LHCN-M2 (cell line): Measurements from ENCODE around the gene TACC2. TPM values are rescaled to one million over a fixed set of nuclear protein-coding genes. Genes with fewer than 3 reads are reported as not detected.

Experiments used
- DNase-seq: peaks from one replicate; pipeline ENCODE4 v3.0.0-alpha.2; 2012; ENCODE audit warnings: low read depth
- total RNA-seq: library from RNA; depleted of rRNA; stranded (reverse); fragments of >200 nt; gene quantifications from 2 replicates; pipeline ENCODE4 v1.2.3, GENCODE V29; 2014

TACC2 gene
- total RNA-seq, 1 experiment from 2014 or later: 11.3 TPM

GRCh38 chr10:122143238-122143841 is 154.4 kb downstream of the TACC2 start:
- no peak for DNase-seq

- DNase-seq: no peak
Observed at GRCh38 chr10:122144199-122144598, 155.2 kb downstream of the TACC2 start.

GRCh38 chr10:122145113-122145512 is 156.2 kb downstream of the TACC2 start:
- no peak for DNase-seq

- peak; percentile 34 for DNase-seq
Observed at GRCh38 chr10:122147663-122148062, 158.7 kb downstream of the TACC2 start.

GRCh38 chr10:122148876-122149560 is 160.1 kb downstream of the TACC2 start:
- DNase-seq: peak; percentile 78

DNA sequence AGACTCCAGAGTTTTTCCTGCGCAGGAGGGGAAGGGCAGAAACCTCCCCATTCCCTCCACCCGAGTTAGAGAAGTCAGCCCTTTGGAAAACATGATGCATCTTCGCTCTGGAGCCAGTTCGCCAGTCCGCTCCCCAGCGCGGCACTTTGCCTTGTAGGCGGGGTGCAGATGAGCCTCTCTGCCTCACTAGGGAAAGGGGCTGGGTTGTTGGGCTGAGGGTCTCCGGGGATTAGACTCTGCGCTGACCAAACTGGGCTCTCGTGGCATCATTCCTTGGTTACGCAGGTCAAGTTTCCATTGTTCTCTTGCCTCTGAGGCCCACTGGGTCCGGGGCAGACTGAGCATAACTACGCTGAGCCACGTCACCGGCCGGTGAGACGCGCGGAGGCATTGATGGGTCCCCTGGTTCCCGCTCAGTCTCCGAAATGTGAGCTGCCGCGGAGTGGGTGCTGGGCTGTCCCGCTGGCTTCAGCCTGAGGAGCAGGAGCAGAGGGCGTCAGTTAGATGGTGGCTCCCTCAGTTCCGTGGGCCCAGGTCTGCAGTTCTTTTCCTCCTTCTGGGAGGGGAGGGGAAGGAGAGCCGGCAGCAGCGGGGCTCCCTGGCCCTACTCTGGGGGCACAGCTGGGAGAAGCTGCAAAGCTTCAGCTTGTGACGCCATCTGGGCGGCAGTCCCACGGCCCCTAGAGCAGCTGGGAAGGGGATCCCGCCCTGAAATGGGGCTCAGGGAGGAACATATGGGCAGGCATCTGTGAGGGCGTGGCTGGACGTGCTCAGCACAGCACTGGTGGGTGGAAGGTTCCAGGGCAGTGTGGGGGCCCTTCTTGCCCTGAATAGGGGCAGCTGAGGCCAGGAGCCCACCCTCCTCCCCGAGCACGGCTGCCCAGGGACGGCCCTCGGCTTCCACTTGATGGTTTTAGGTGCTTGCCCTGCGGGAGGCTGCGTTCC is 160.9 kb downstream of the TACC2 start:
- peak; percentile 52 for DNase-seq

GRCh38 chr10:122151121-122151694 is 162.2 kb downstream of the TACC2 start:
- no peak for DNase-seq

DNA sequence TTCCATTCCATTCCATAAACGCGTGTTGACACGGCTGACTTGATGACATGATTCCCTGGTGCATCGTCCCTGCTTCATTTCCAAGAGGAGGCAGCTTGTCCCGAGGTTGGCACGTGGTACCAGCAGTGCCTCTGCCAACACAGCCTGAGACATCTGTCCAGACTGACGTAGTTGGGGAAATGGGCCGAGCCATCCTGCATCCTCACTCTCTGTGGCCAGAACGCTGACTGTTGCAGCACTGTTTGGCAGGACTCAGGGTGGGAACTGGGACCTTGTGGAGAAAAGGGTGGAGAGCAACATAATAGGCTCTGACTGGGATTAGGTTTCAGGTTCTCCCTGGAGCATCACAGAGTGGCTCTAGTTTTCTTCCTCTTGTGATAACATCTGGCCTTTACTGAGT is 163.6 kb downstream of the TACC2 start:
- peak; percentile 96 for DNase-seq

- no peak for DNase-seq
Observed at GRCh38 chr10:122154031-122154544, 165.1 kb downstream of the TACC2 start.

- no peak for DNase-seq
Observed at GRCh38 chr10:122154545-122155366, 165.8 kb downstream of the TACC2 start.

DNA sequence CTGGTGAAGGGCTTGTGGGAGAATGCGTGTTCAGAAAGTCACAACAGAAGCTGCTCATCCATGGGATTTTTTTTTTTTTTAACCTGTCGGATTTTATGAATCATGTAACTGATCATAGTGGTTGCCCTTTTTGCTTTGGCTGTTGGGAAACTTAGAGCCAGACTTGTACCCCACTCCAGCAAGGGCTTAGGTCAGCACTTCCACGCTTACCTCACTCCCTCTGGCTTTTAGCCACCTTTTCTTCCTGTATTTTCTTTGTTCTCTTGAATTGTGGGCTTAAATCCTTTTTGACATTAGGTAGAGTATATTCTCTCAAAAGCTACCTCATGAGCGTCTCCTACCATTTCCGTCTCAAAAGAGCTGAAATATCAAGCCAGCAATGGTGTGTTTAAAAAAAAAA is 168.5 kb downstream of the TACC2 start:
- DNase-seq: no peak

DNA sequence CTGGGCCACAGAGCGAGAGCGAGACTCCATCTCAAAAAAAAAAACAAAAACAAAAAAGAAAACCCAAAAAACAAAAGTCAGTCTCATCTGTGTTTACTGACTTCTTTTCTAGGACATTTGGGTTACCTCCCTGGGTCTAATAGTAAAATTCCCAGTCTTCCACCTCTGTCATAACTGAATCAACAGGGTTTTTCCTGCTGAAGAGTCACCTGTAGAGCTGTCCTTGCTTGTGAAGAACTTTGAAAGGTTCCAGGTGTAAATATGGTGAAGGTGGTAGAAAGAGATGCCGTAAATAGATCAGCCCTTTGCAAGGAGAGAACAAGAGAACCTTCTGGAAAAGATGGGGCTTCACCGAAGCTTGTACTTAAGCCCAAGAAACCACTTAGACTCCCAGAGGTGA is 169.4 kb downstream of the TACC2 start:
- DNase-seq: no peak

DNA sequence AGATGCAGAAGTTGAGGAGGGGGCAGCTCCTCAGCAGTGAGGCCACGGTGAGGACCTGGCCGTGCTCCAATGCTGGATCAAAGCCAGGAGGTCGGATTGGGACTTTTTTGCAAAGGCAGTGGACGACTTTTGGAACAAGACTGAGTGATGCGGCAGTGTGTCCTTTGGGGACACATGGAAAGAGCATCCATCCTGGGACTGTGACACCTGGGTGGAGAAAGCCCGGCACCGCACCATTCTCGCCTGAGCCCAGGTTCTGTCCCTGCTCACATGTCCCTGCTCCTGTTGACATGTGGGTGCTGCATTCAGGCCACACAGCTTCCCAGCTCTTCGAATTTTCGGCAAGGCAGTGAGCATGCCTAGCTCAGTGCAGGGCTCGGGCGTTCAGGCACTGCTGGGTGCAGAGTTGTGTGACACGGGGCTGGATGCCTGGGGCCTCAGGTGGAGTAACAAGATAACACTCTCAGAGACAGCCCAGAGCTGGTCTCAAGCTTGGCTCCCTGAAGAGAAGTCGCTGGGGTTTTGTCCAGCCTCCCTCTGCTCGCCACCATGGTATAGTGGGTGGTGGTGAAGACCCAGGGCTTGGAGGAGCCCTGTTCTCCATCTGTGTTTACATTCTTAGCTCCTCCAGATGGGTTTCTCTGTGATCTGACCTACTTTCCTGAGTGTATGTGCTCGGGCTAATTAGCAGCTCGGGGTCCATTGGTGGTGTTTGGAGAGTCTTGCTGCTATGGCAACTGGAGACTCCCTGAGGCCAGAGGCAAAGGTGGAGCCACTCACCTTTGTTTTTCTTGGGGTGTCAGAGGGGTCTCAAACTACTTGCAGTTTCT is 170.4 kb downstream of the TACC2 start:
- DNase-seq: no peak

DNA sequence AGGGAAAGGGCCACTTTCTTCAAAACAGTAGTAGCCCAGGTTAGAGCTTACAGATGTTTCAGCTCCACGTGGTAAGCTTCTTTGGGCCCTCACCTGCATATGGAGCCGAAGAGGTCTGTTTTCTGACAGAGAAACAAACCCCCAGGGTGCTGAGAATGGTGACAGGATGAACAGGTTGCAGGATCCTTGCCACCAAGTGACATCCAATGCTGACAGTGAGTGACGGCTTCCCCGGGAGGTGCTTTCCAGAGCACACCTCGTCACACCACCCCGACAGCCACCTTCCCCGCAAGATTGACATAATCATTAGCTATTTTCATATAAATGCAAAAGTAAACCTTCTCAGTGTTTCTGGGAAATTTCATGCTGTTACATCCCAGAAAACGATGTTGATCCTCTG is 172.8 kb downstream of the TACC2 start:
- no peak for DNase-seq

DNA sequence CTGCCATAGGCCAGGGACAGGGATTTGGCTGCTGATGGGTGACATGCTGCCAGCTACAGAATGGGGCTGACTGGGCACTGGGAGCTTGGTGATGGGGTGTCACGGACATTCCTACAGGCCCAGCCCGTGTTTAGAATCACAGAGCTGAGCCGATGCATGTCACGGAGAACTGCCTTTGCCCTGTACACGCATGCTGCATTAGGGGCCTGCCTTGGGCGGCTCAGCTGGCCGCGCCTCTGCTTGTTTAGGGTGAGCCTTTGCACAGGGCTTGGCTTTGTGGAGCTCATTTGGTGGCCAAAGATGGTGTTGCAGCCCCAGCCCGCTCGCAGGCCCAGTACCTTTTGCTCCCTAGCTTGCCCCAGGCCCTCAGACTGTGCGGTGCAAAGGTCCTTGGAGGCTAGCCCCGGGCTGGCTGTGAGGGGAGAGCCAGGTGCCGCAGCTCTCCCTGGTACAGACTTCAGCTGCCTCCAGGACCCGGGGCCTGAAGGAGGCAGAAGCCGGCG is 173.8 kb downstream of the TACC2 start:
- no peak for DNase-seq

DNA sequence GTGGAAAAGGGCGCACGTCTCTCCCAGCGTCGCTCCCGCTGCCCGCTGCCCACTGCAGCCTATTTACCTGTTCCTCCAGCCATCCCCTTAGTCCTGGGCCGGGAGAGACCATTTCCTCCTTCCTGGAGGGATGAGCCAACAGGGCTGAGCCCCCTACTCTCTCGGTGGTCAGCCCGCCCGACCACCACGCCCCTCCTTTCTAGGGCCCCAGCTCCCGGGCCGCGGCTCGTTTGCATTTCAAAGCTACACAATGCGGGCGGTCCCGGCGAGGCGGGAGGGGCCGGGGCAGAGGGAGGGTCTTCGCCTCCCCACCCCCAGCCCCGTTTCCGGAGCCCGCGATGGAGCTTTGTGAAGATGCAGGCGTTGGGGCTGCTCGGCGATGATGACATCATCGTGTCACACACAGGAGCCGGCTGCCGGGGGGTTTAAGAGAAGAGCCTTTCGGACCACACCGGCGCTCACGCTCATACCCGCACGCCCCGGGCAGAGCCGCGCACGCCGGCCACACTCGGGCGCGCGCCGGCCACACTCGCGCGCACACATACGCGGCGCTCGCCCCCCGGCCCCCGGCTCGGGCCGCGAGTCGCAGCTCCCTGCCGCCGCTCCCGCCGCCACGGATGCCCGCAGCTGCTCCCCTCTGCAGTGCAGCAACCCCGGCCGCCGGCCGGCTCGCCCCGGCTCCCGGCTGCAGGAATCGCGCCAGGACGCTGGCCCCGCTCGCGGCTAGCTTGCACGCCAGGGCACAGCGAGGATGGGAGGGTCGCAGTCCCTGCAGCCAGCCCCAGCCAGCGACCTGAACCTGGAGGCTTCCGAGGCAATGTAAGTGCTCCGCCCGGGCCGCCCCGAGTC is 174.4 kb downstream of the TACC2 start:
- DNase-seq: no peak

GRCh38 chr10:122164023-122164601 is 175.1 kb downstream of the TACC2 start:
- DNase-seq: no peak

DNA sequence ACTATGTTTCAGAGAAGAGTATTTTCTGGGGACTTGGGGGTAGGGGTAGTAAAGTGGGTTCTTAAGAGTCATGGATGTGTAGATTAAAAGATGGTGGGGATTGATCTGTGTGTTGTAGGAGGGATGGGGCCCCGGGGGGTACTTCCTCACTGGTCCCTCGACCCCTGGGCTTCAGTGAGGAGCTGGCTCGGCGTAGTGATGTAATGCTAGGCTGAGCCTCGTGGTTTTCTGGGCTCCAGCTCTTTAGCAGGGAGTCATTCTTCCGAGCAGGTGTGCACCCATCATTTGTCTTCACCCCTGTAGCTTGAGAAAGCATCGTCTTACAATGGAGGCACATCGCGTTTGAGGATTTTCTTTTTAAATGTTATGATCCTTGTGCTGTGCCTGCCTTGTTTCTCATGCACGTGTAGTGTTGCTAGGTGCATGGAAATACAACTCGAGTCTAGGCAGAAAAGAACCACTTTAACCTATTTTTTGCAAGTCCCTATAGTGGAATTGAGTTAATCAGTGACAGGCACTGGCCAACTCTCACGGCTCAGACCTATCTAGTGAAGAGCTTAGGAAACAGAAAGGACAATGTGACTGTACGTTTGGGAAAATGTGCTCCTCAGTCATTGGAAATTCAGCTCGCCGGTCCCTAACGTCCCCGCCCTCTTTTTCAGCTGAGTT is 176.0 kb downstream of the TACC2 start:
- DNase-seq: no peak
